Measurements from ENCODE around the gene PIH1D1.

The PIH1D1 gene

DNA sequence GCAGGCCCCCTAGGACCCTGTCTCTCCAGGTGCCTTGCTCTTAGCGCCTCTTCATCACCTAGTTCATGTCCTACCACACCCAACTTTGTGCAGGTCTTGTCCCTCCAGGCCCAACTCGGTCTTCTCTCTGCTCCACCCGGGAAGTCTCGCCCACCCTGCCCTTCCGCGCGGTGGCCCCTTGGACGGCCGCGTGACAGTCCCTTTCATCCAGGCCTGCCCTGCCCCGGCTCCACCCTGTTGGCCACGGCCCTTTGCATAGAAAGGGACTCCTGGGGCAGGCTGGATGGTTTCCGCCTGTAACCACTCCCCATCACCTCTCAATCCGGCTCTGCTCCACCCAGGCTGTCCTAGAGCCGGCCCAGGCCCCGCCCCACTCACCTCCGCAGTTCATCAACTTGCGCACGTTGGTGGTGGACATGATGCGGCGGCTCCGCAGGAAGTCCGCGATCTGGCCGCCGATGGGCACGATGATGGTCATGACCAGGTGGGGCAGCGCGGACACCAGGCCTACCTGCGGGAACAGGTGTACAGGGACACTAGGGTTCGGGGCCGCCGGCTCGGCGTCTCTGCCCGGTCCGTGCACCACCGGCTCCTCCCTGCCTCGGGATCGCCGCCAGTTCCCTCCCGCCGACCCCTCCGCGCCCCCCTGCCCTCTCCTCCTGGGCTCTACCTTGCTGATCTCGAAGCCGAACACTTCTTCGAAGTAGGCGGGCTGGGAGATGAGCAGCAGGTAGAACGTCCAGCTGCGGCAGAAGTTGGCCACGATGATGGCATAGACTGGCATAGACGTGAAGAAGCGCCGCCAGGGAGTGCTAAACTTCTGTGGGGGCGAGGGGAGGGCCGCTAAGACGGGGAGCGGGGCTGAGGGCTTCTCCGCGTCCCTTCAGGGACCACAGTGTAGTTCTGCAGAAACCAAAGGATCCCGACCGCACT lies 19.2 kb downstream of the PIH1D1 start:
- DNase-seq = peak; percentile 60

DNA sequence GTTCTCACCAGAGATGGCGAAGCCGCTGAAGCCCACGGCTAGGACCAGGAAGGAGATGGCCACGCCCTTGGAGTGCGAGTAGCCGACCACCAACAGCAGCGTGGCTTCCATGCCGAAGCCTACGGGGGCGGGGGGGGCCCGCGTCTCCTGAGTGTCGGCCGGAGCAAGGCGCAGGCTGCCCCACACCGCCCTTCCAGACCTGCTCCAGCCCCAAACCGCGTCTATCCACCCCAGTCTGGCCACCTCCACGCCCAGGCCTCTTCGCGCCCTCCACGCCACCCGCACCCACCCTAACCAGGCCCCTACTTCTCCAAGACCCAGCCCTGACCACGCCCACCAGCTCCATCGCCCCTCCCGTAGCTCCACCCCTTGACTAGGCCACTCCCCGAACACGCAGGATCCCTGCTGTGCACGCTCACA lies 20.3 kb downstream of the PIH1D1 start:
- DNase-seq = peak; percentile 59

DNA sequence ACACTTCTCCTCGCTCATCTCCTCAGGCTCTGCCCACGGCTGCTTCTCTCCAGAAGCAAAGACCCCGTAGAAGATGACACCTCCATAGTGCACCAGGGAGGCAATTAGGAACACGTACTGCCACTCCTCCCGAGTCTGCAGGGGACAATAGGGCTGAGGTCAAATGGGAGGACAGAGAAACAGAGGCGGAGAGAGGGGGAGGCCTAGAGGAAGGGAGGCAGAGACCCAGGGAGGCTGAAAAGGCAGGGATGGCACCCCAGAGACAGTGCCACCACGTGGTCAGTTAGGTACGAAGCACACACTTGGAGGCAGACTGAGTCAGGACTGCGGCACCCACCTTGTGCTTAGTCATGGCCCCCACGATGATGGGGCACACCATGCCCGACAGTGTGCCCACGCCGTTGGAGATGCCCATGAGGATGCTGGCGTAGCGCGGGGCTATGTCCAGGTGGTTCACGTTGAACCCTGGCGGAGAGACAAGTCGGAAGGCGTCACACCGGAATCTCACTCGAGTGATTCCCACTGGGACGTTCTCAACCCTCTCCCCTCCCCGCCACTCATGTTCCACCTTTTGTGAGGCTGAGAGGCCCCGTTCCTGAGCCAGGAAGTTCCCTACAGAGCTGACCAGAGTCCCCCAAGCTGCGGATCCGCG lies 20.8 kb downstream of the PIH1D1 start:
- DNase-seq = peak; percentile 71

DNA sequence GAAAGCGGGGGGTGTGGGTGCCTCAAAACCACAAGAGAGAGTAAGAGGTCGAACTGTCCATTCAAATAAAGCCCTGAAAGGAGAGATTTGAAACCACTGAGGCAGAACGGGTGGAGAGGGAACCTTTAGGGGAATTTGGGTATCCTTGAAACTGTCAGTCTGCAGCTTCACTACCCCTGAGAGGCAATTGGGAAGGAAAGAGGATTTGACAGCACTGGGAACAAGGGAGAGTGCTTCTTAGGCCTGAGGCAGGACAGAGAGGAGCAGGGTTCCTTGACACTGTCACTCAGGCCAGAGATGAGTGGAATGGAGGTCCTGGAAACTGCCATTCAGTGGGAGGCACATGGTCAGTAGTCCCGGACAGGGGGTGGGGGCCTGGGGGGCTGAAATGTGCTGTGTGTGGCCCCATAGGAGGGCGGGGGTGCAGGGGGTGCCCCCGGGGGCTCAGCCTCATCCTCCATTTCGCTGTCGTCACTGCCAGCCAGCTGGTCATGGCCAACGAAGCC lies 21.4 kb downstream of the PIH1D1 start:
- no peak for DNase-seq

DNA sequence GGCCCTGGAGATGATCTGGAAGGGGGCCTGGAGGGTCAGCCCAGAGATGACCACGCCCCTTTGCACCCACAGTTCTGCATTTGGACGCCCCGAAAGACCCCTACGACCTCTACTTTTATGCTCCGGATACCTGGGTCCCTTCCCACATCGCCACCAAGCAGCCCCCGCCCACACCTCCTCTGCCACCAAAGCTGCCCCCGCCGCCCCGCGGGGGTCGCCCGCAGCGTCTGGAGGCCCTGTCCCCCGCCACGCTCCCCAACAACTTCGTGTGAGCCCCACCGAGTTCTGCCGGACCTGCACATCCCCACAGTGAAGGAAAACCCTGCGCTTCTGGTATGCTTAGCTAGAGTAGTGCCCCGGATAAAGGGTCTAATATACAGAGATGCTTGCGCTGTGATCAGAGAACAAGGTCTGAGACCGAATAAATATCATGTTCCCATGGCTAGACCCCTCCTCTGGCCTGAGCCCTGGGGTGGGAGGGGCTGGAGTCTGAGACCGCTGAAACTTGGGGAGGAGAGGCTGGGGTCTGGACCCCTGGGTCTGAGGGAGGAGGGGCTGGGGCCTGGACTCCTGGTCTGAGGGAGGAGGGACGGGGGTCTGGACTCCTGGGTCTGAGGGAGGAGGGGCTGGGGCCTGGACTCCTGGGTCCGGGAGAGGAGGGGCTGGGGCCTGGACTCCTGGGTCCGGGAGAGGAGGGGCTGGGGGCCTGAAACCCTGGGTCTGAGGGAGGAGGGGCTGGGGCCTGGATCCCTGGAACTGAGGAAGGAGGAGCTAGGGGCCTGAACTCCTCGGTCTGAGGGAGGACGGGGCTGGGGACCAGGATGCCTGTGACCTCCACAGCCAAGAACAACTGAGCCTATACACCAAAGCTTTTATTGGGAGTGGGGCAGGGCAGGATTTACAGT lies 22.8 kb downstream of the PIH1D1 start:
- no peak for DNase-seq

DNA sequence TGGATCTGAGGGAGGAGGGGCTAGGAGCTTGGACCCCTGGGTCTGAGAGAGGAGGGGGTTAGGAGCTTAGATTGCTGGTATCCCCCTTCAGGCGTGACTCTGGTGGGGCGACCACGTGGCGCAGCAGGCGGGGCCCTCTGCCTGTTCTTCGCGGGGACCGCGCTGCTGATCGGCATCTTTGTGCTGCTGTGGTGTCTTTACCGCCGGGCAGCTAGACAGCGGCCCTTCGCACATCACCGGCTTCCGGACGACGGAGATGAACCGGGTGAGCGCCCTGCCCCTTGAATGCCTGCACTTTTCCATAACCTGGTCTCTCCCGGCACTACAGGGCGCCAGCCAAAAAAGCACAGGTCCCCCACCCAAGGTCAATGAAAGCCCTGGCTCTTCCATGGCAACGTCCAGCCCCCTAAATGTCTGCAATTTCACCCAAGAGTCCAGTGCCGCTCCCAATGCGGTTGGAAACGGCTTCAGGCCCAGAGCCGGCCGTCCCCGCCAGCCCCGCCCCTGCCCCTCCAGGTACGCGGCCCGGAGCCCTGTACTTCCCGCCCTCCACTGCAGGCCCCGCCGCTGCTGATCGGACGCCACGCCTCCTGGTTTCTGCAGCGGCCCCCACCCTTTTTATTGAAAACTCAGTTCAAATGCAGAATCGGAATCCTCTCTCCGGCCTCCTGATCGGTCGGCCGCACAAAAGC lies 23.6 kb downstream of the PIH1D1 start:
- DNase-seq = peak; percentile 45

DNA sequence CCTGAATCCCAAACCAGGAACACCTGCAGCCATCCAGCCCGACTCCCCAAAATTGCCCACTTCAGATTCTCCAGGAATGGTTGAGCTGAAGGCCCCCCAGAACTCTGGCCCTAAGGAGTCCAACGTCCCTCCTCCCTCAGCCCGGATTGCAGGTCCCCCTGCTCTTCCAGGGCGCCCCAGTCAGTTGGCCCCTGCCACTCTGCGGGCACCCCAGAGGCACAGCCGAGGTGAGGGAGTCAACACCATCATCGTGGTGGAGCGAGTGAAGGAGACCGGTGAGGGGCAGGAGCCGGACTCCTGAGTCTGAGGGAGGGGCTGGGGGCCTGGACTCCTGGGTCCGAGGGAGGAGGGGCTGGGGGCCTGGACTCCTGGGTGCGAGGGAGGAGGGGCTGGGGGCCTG lies 24.3 kb downstream of the PIH1D1 start:
- no peak for DNase-seq

DNA sequence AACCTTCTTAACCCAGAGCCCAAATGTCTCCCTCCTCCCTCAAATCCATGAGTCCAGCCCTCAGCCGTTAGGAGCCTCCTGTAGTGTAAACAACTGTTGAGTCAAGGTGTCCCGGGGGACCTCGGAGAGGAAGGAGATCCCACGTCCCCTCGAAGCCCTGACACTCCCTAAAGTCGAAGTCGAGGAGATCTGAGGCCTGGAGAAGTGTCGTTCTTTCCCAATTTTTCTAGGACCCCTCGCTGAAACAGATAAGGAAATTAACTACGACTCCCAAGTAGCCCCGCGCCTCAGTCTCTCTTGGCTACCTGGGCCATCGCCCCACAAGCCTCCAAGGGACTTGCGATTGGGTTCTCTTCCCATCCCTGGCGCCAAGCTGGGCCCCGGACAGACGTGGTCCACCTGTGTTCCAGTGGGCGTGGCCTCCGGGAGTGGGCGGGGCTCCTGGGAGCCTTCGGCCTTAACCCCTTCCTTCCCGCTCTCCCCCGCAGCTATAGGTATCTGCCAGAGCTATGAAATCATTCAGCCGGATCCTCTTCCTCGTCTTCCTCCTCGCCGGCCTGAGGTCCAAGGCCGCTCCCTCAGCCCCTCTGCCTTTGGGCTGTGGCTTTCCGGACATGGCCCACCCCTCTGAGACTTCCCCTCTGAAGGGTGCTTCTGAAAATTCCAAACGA lies 25.6 kb downstream of the PIH1D1 start:
- DNase-seq = peak; percentile 69

DNA sequence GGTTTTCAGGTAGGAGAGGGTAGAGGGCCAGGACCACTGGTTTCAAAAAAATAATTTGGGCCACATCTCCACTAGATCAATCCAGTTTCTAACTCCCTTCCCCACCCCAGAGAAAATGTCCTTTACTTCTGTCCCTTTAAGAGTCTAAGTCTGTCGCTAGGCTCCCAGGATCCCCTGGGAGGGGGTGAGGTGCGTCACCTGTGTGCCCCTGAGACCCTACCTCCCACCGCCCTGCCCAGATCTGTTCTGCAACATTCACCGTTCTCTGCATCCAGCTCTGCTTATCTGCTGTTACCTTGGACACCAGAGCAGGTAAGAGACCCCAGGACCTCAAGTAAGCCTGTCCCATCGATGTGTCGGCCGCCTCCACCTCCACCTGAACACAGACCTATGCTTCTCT lies 26.4 kb downstream of the PIH1D1 start, which contains the start of gene GFY:
Gene GFY, plus strand, starts transcription at position 211 of the 400 bp plus-strand sequence. CDS start 1,043 bp downstream, outside the sequence.
- no peak for DNase-seq

DNA sequence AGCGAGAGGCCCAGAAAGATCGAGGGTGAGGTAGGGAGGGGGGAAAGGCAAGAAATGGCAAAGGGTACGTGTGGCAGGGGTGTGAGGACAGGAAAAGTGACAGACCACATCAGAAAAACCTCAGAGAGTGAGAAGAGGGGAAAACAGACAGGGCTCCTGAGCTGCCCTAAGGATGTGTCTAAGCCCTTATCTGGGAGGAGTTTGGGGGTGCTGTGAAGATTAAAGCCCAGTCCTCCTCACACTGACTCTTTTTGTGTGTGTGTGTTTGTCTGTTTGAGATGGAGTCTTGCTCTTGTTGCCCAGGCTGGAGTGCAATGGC lies 27.7 kb downstream of the PIH1D1 start:
- no peak for DNase-seq

DNA sequence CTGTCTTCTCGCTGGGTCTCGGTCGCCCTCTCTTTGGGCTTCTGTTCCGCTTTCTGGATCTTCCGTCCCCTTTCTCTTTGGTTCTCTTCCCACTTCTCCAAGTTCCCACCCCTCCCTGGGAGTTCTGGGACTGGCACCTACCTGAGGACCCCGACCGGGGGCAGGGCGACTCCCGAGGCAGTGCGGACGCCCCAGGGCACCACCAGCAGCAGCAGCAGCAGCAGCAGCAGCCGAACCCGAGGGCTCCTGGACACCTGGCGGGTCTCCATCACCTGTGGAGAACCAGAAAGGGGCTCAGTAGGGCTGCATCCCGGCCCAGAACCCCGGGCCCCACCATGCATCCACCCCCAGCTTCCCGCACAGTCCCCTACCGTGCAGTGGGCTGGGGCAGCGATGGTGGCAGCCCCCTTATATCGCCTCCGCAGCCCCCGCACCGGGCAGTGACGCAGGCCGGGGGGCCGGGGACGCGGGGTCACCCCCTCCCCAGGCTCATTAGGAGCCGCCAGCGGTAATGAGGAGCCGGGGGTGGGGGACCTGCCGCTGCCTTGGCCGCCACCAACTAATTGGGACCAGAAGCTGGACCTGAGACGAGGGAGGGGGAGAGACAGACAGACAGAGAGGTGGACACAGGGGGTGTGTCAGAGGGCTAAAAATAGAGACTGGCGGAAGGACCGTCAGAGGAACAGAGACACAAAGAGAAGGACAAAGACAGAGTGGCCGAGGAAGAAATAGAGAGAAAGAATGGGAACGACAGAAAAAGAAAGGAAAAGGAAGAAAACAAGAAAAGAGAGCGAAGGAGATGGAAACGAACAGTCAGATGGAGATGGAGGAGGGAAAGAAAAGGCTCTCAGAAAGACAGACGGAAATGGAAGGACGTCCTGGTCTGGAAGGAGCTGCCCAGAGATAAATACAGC lies 28.3 kb downstream of the PIH1D1 start, which contains the start of gene PTH2:
Gene PTH2, minus strand, starts transcription at position 371 of the 914 bp plus-strand sequence. Its CDS starts 102 bp downstream, at position 269.
- no peak for DNase-seq

DNA sequence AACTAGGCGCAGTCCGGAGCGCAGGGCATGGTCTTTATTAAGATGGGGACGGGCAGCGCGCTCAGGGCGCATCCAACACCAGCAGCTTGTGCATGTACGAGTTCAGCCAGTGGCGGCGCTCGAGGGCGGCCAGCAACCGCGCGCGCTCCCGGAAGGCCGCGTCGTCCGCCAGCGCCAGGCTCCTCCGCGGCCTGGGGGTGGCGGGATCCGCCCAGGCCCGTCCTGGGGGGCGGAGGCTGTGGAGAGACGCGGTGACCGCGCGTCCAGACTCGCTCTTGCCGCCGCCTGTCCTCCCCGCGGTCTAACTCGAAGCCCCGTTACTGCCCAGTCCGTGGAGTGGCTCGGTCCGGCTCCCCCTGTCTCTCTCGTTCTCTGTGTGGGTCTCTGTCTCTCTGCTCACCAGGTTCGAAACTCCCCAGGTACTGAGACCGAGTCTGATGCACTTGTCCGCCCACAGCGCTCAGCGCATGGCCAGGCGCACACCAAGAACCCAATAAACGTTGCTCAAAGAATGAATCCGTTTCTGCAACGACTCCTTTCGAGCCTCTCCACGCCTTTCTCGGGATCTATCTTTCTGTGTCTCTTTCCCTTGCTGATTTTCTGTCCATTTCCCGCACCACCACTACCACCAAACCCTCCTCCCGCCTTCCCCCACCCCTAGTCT lies 29.1 kb downstream of the PIH1D1 start:
- peak; percentile 70 for DNase-seq

DNA sequence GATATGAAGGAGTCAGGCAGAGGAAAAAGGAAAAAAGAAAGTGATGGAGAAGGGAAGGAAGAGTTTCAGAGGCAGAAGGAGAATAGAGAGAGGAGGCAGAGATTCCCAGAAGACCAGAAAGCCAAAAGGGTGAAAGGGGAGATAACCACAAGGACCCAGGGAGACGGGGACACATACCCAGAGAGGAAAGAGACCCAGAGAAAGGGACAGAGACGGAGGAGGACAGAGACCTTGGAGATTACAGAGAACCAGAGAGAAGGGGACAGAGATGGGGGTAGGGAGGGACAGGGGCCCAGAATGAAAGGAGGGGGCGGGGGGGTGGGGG lies 29.8 kb downstream of the PIH1D1 start:
- no peak for DNase-seq

DNA sequence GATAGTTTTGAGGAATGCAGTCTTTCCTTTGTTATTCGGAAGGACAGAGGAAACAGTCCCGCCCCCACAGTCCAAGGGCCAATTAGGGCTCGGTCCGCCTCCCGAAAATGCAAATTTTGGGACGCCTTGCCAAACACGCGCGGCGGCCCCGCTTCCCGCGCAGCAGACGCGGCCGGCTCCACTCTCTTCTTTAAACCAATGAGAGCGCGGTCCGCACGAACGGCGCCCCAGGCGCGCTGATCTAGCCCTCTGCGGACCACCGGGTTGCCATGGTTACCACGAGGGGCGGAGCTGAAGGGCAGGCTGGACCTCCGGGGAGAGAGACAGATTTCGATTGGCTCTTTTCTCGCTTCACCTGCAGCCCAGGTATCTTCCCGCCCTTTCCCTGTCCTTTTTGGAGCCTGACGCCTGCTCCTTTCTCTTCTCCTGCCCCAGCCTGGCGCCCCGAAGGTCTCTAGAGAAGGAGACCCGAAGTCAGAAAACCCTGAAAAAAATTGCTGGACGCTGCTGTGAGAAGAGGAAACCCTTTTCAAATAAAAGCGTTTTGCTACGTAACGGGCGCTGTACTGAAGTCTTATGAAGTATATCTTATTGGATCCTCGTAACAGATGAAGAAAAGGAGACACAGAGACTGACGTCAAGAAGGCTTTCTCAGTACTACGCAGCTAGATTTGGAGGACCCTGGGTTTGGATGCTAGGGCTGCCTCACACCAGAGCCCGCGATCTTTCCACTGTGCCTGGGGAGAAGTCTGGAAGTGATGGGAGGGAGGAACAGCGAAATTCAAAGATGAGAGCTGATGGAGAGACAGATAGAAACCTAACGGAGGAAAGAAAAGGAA lies 30.4 kb downstream of the PIH1D1 start:
- DNase-seq = peak; percentile 72

DNA sequence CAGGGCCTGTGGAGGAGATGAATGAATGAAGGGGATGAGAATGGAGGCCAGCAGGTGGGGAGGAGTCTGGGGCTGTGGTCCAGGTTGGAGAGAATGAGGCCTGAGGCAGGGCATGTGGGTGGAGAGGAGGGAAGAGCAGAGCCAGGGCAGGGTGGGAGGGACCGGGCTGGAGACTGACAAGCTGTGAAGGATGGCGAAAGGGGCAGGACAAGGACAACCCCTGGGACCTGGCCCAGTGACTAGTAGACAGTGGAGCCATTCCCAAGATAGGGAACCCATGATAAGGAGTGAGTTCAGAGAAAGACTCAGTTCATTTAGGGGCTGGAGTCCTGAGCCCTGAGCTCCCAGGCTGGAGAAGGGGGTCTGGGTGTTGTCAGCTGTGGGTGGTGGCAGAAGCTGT lies 31.4 kb downstream of the PIH1D1 start:
- DNase-seq = no peak

DNA sequence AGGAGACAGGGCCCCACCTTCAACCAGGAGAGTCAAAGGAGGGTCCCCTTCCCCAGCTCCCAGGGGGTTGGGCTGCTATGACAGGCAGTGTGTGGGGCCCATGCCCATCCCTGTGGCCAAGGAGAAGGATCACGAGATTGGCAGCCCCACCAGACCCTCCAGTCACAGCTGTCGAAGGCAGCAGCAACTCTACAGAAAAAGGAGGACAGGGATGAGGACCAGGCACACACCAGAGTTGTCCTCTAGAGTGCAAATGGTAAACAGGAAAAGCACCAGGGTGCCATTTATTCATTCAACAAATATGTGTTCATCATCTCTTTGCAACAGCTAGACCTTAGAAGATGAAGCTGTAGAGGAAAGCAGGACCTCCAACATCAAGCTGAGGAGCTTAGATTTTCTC lies 32.4 kb downstream of the PIH1D1 start:
- DNase-seq = no peak

DNA sequence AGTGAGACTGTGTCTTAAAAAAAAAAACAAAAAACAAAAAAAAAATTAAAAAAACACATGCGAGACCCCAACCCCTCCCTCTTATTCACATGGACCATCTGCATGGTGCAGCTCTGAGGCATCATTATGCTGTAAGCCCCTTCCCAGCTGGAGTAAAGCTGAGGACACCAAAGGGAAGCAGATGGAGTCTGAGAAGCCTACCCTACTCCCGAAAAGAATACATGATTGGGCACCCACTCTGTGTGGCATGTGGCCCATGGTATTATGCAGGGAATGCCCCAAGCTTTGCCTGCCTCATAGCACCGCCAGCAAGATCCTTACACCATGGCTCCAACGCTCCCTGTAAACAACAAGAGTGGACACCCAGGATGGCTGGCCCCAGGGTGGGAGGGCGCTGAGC lies 33.1 kb downstream of the PIH1D1 start:
- DNase-seq = no peak

DNA sequence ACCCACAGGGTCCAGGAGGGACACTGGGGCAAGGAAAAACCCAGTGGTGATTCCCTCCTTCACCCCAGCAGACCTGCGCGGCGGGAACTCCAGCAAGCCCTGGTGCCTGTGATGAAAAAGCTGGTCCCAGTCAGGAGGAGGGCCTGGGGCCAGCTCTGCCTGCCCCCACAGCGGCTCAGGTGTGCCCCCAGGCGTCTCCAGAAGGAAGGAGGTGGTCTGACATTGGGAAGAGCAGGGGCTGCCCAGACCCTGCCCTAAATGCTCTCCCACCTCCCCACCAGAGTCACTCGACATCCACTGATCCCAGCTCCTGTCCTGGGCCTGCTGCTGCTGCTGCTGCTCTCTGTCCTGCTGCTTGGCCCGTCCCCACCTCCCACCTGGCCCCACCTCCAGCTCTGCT lies 34.5 kb downstream of the PIH1D1 start:
- DNase-seq = no peak

DNA sequence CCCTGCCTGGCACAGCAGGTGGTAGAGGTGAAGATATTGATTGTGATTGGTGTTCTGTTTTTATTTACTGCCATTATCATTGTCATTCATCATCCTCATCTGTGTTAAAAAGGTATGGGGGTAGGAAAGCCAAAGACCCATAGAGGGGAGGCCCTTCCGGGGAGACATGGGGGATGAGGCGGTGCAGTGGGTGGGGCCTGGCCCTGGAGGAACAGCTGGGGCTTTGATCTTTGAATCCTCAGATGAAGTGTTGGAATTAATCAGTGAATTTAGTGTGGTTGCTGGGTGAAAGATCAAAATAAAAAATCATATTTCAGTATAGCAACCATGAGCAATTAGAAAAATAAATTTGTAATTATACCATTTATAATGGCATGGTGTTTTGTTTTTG lies 35.8 kb downstream of the PIH1D1 start:
- no peak for DNase-seq
